ENCODE results near the gene SEMA3F. TPM values are rescaled to one million over a fixed set of nuclear protein-coding genes. Genes with fewer than 3 reads are reported as not detected.

SEMA3F gene
- total RNA-seq, 1 experiment from 2014 or later, result 69.6 TPM

- TF ChIP-seq, protein P1, sequence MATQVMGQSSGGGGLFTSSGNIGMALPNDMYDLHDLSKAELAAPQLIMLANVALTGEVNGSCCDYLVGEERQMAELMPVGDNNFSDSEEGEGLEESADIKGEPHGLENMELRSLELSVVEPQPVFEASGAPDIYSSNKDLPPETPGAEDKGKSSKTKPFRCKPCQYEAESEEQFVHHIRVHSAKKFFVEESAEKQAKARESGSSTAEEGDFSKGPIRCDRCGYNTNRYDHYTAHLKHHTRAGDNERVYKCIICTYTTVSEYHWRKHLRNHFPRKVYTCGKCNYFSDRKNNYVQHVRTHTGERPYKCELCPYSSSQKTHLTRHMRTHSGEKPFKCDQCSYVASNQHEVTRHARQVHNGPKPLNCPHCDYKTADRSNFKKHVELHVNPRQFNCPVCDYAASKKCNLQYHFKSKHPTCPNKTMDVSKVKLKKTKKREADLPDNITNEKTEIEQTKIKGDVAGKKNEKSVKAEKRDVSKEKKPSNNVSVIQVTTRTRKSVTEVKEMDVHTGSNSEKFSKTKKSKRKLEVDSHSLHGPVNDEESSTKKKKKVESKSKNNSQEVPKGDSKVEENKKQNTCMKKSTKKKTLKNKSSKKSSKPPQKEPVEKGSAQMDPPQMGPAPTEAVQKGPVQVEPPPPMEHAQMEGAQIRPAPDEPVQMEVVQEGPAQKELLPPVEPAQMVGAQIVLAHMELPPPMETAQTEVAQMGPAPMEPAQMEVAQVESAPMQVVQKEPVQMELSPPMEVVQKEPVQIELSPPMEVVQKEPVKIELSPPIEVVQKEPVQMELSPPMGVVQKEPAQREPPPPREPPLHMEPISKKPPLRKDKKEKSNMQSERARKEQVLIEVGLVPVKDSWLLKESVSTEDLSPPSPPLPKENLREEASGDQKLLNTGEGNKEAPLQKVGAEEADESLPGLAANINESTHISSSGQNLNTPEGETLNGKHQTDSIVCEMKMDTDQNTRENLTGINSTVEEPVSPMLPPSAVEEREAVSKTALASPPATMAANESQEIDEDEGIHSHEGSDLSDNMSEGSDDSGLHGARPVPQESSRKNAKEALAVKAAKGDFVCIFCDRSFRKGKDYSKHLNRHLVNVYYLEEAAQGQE (IDR thresholded peaks at IDR 0.05; ENCODE audit: insufficient read depth in 1 of 2, low read depth in 2 of 2, low read length in 1 of 2), result no peak
- no peak for TF ChIP-seq POLR2AphosphoS5 (IDR thresholded peaks at IDR 0.05; ENCODE audit: low read depth, low read length)
- no peak for TF ChIP-seq TCF7L2 (IDR thresholded peaks at IDR 0.05; ENCODE audit: low read depth, low read length)
- TF ChIP-seq SIN3A (IDR thresholded peaks at IDR 0.05; ENCODE audit: borderline replicate concordance, insufficient read depth, low read depth, low read length), result no peak
- TF ChIP-seq CTCF (IDR thresholded peaks at IDR 0.05), result peak; percentile 89
- Histone ChIP-seq H3K27ac (ENCODE audit: low read length) (no peak overlapping the region), H3K4me3 (ENCODE audit: low read depth in 2 of 2, low read length in 2 of 2) (no peak overlapping the region), H3K4me1 (ENCODE audit: control insufficient read depth, insufficient read depth, low read length) (peaks cover 28% of the 10 kb centered on the region), H3K27me3 (ENCODE audit: control insufficient read depth, insufficient read depth, low read length) (no peaks in the 10 kb centered on the region), H3K36me3 (ENCODE audit: control insufficient read depth, insufficient read depth, low read length) (no peaks in the 10 kb centered on the region), H3K9me3 (ENCODE audit: control insufficient read depth, insufficient read depth, low read depth, low read length) (no peaks in the 10 kb centered on the region)
- intact Hi-C loops (cut with micrococcal nuclease; ENCODE audit: unreplicated experiment) (loop anchor here (1.0 to 10.0 kb wide), 2 partner anchors 34 to 72 kb away; partner anchors contain the start of gene SEMA3B), in situ Hi-C loops (cut with HindIII; ENCODE audit: low pct_unique_long_range_greater_than_20kb, low sequenced_read_pairs) (no loop called here)
- ATAC-seq (peak; percentile 49; the same call in 1 of the 2 replicates), DNase-seq (ENCODE audit: low read depth, low spot score) (peak; percentile 47)
- ChIA-PET POLR2A (no interaction called here), CTCF (interaction anchor here (0.8 kb wide), 1 partner anchor 43 kb away, joined by 4 read pairs; the partner anchor contains the start of gene GNAI2)
- BruUV-seq (replicated peaks), result no TSS peak
Measured at GRCh38 chr3:50192689-50193141, 37.6 kb downstream of the SEMA3F start.

- in situ Hi-C loops (cut with HindIII; ENCODE audit: low pct_unique_long_range_greater_than_20kb, low sequenced_read_pairs), result no loop called here
Measured at GRCh38 chr3:50193286-50193685, 38.2 kb downstream of the SEMA3F start.

More at GRCh38 chr3:50193286-50193685, 38.2 kb downstream of the SEMA3F start:
- CTCF ChIA-PET, result interaction anchor here (0.6 to 2.8 kb wide), 2 partner anchors 33 to 67 kb away, joined by 3 to 39 read pairs; no protein-coding TSS in a partner anchor
- H3K27me3 ChIP-seq (ENCODE audit: control insufficient read depth, insufficient read depth, low read length), result no peaks in the 10 kb centered on the region
- POLR2A ChIA-PET, result no interaction called here
- no peak for DNase-seq (ENCODE audit: low read depth, low spot score)
- H3K4me3 ChIP-seq (ENCODE audit: low read depth in 2 of 2, low read length in 2 of 2), result no peak overlapping the region
- no TSS peak for BruUV-seq (replicated peaks)
- peaks cover 25% of the 10 kb centered on the region for H3K4me1 ChIP-seq (ENCODE audit: control insufficient read depth, insufficient read depth, low read length)
- no peaks in the 10 kb centered on the region for H3K36me3 ChIP-seq (ENCODE audit: control insufficient read depth, insufficient read depth, low read length)
- H3K27ac ChIP-seq (ENCODE audit: low read length), result no peak overlapping the region
- no peak for ATAC-seq
- no peak for TF ChIP-seq POLR2AphosphoS5 (IDR thresholded peaks at IDR 0.05; ENCODE audit: low read depth, low read length)
- TF ChIP-seq, protein P1 (IDR thresholded peaks at IDR 0.05; ENCODE audit: insufficient read depth in 1 of 2, low read depth in 2 of 2, low read length in 1 of 2), result no peak
- TF ChIP-seq TCF7L2 (IDR thresholded peaks at IDR 0.05; ENCODE audit: low read depth, low read length), result no peak
- TF ChIP-seq CTCF (IDR thresholded peaks at IDR 0.05), result no peak
- TF ChIP-seq SIN3A (IDR thresholded peaks at IDR 0.05; ENCODE audit: borderline replicate concordance, insufficient read depth, low read depth, low read length), result no peak
- intact Hi-C loops (cut with micrococcal nuclease; ENCODE audit: unreplicated experiment), result loop anchor here (10.0 kb wide), 1 partner anchor 72 kb away; the partner anchor contains the start of gene SEMA3B
- H3K9me3 ChIP-seq (ENCODE audit: control insufficient read depth, insufficient read depth, low read depth, low read length), result no peaks in the 10 kb centered on the region
